ENCODE data around the gene KCND3.

DNA sequence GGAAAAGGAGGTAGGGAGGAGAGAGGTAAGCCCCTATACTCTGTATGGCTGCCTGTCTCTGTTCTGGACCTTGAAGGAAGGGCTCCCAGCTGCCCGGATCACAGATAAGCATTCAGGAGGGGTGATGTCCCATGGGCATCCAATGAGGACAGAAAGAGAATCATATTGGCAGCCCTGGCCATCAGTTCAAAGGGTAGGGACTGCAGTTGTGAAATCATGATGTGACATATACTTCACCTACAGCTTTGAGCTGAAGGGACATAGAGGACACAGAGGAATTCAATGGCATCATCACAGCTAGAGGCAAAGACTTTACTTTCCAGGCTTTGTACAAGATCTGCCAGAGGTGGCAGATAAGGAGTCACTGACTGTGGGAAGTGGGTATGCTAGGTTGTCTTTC lies 212.2 kb downstream of the KCND3 start:
- TF ChIP-seq, protein P1, sequence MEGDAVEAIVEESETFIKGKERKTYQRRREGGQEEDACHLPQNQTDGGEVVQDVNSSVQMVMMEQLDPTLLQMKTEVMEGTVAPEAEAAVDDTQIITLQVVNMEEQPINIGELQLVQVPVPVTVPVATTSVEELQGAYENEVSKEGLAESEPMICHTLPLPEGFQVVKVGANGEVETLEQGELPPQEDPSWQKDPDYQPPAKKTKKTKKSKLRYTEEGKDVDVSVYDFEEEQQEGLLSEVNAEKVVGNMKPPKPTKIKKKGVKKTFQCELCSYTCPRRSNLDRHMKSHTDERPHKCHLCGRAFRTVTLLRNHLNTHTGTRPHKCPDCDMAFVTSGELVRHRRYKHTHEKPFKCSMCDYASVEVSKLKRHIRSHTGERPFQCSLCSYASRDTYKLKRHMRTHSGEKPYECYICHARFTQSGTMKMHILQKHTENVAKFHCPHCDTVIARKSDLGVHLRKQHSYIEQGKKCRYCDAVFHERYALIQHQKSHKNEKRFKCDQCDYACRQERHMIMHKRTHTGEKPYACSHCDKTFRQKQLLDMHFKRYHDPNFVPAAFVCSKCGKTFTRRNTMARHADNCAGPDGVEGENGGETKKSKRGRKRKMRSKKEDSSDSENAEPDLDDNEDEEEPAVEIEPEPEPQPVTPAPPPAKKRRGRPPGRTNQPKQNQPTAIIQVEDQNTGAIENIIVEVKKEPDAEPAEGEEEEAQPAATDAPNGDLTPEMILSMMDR (conservative IDR thresholded peaks at IDR 0.05) = no peak
- no peak for TF ChIP-seq EZH2 (IDR thresholded peaks at IDR 0.05; ENCODE audit: low read depth)

Measured in PC-9 (cell line).